Renal cortex interstitium (tissue), 15 donors: Measurements from ENCODE around the gene IQSEC2. TPM values are rescaled to one million over a fixed set of nuclear protein-coding genes. Genes with fewer than 3 reads are reported as not detected.
A peak's percentile ranks its signal among the peaks of the same experiment; 100 is the strongest.

Experiments
- DNase-seq, 11 donors: peaks; one replicate each; pipeline ENCODE4 v3.0.0-alpha.2; 2013; ENCODE audit warnings: low read depth in 9 of 11, low spot score in 4 of 11; ENCODE audit errors: extremely low read depth in 1 of 11
- long read RNA-seq, 16 experiments: transcript quantifications; one replicate each; lab custom pipeline, GENCODE V29; 2026
- polyA plus RNA-seq, 3 donors: library from polyadenylated mRNA; unstranded; fragments of 120-200 nt; gene quantifications; one replicate each; pipeline ENCODE4 v1.2.1, GENCODE V29; 2013; ENCODE audit not compliant: insufficient read length in 3 of 3

Gene IQSEC2
- polyA plus RNA-seq: 10 to 100 TPM; 12.9 to 21.1 (median 15.3) TPM
- long read RNA-seq, donor 1, partial matches to known transcripts: 0 of 3 reads
- long read RNA-seq, donor 1, other reads (novel, unspliced or antisense): 0 of 3 reads
- long read RNA-seq, donor 2, partial matches to known transcripts: 0 of 1 reads
- long read RNA-seq, donor 2, other reads (novel, unspliced or antisense): 0 of 1 reads
- long read RNA-seq, donor 3, transcript IQSEC2-210 (3 exons, 936 nt): major isoform, 5 of 5 reads
- long read RNA-seq, donor 3, partial matches to known transcripts: 0 of 5 reads
- long read RNA-seq, donor 3, other reads (novel, unspliced or antisense): 0 of 5 reads
- long read RNA-seq, donor 4, full-length matches to known transcripts: 3 of 3 reads
- long read RNA-seq, donor 4, partial matches to known transcripts: 0 of 3 reads
- long read RNA-seq, donor 4, other reads (novel, unspliced or antisense): 0 of 3 reads
- long read RNA-seq, donor 5, full-length matches to known transcripts: 9 of 9 reads
- long read RNA-seq, donor 5, partial matches to known transcripts: 0 of 9 reads
- long read RNA-seq, donor 5, other reads (novel, unspliced or antisense): 0 of 9 reads
- long read RNA-seq, donor 6, partial matches to known transcripts: 0 of 2 reads
- long read RNA-seq, donor 6, other reads (novel, unspliced or antisense): 0 of 2 reads
- long read RNA-seq, donor 7, partial matches to known transcripts: 0 of 1 reads
- long read RNA-seq, donor 7, other reads (novel, unspliced or antisense): 0 of 1 reads
- long read RNA-seq, donor 8, transcript IQSEC2-210 (3 exons, 936 nt): major isoform, 6 of 7 reads
- long read RNA-seq, donor 8, partial matches to known transcripts: 0 of 7 reads
- long read RNA-seq, donor 8, other reads (novel, unspliced or antisense): 0 of 7 reads
- long read RNA-seq, donor 9, partial matches to known transcripts: 0 of 5 reads
- long read RNA-seq, donor 9, other reads (novel, unspliced or antisense): 0 of 5 reads
- long read RNA-seq, donor 10, partial matches to known transcripts: 0 of 9 reads
- long read RNA-seq, donor 10, other reads (novel, unspliced or antisense): 0 of 9 reads
- long read RNA-seq, donor 11, partial matches to known transcripts: 0 of 4 reads
- long read RNA-seq, donor 11, other reads (novel, unspliced or antisense): 0 of 4 reads
- long read RNA-seq, donor 12: 0 reads
- long read RNA-seq, donor 13, partial matches to known transcripts: 0 of 4 reads
- long read RNA-seq, donor 13, other reads (novel, unspliced or antisense): 0 of 4 reads
- long read RNA-seq, donor 14, partial matches to known transcripts: 0 of 1 reads
- long read RNA-seq, donor 14, other reads (novel, unspliced or antisense): 0 of 1 reads
- long read RNA-seq, donor 15, full-length matches to known transcripts: 1 of 1 reads
- long read RNA-seq, donor 15, partial matches to known transcripts: 0 of 1 reads
- long read RNA-seq, donor 15, other reads (novel, unspliced or antisense): 0 of 1 reads
- long read RNA-seq, donor 16, transcript IQSEC2-210 (3 exons, 936 nt): major isoform, 5 of 7 reads
- long read RNA-seq, donor 16, partial matches to known transcripts: 0 of 7 reads
- long read RNA-seq, donor 16, other reads (novel, unspliced or antisense): 0 of 7 reads

DNA sequence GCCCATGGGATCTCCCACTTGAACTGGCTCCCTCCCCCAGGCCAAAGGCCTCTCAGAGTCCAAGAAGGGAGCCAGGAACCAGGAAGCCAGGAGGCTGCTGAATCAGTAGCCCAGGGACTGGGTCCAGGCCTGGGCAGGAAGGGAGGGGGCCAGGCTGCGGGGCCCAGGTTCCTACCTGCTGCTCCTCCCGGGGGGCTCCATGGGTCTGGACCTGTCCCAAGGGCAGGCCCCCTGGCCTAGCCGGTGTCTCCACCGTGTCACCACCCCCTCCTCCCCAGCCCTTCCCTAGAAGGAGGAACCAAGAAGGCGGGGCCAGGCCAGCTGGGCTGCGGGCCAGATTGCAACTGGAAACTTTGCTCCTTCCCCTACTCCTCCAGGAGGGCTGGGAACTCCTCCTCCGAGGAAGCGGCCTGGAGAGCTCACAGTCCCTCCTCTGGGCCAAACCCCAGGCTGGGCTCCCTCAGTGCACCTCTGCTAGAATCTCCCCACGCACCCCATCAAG lies at the start of gene IQSEC2:
Gene IQSEC2, minus strand, starts transcription at position 264 of the 502 bp plus-strand sequence.
- peak; percentile 49 to 87 (median 75) for DNase-seq

DNA sequence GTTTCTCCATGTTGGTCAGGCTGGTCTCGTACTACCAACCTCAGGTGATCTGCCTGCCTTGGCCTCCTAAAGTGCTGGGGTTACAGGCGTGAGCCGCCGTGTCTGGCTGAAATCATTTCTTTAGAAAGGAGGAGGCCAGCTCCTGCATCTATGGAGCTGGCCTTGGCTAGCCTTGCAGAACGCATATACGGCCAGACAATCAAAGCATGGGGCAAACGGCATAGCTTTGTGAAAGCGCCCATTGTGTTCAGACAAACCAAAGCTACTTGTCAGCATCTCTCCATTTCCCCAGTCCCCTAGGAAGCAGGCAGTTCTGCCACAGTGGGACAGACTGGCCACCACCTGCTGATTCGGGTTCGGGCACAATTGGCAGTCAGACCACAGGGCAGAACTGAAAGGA lies 48.9 kb upstream of the IQSEC2 start:
- DNase-seq: no peak

DNA sequence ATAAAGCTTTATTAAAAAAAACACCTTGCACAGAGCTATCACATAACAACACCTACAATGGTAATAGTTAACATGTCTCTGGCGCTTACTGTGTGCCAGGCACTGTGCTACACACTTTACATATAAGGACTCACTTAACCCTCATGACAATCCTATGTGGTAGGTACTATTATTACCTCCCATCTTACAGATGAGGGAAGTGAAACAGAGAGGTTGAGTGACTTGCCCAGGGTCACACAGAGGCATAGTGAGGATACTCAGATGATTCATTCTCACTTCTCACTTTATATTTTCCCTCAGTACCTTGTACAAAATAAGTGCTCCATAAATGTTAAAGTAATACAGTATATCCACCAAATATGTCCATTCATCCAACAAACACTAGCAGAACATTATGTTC lies 43.4 kb upstream of the IQSEC2 start:
- DNase-seq: no peak

DNA sequence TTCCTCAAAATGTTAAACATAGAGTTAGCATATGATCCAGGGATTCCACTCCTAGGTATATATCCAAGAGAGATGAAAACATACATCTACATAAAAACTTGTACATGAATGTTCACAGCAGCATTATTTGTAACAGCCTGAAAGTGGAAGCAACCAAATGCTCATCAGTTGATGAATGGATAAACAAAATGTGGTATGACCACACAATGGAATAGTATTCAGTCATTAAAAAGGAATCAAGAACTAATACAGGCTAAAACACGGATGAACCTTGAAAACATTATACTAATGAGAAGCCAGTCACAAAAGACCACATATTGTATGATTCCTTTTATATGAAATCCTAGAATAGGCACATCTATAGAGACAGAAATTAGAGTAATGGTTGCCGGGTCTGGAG lies 42.7 kb upstream of the IQSEC2 start:
- DNase-seq: no peak

DNA sequence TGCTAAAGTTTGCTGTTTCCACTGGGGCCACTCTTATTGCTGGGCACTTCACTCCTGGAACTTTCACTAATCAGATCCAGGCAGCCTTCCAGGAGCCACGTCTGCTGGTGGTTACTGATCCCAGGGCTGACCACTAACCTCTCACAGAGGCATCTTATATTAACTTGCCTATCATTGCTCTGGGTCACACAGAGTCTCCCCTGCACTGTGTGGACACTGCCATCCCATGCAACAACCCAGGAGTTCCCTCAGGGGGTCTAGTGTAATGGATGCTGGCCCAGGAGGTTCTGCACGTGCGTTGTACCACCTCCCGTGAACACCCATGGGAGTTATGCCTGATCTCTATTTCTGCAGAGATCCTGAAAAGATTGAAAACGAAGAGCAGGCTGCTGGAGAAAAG lies 41.8 kb upstream of the IQSEC2 start:
- DNase-seq: no peak

DNA sequence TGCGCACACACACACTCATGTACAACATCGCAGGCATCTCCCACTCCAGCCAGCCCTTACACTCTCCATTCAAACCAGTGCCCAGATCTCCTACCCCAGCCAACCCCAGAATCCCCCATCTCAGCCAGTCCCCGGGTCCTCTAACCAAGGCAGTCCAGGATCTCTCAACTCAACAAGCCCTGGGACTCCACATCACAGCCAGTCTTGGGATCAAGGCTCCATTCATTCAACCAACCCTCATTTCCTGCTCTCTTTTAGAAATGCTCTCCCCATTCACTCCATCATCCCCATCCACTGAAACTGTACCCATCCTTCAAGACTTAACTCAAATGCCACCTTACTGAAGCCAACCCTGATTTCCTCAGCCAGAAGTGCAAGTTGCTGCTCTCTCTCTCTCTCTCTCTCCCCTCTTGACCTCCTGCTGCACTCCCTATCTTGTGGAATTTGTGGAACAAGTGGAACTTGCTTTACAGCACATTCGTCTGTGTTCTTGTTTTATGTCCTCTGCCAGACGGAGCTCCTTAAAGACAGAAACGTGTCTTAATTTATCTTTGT lies 40.6 kb upstream of the IQSEC2 start:
- DNase-seq: no peak

DNA sequence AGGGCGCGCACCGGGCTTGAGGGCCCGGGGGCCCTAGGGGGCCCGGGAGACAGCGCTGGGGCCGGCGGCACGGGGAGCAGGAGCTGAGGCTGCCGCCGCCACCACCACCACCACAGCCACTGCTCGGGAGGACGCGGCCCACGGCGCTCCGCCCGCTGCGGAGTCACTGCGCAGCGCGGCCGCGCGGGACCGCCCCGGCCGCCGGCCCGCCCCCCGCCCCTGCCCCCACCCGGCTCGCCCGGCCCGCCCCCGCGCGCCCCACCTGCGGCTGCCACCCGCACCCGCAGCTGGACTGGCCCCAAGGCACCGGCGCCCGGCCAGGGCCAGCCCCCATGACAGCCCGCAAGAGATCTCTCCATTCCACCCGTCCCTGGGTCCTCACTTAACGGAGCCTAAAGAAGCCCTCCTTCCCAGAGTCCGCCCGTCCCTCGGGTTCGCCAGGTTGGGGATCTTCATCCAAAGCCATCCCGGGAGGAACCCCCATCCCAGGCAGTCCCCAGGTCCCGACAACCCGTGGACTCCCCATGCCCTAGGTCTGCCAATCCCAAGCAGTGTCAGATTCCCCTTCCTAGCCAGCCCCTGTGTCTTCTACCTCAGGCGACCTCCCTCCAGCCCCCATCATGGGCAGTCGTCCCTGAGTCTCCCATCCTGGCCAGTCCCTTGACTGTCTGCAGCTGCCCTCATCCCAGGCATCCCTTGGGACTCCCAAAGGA lies 40.0 kb upstream of the IQSEC2 start:
- no peak for DNase-seq

DNA sequence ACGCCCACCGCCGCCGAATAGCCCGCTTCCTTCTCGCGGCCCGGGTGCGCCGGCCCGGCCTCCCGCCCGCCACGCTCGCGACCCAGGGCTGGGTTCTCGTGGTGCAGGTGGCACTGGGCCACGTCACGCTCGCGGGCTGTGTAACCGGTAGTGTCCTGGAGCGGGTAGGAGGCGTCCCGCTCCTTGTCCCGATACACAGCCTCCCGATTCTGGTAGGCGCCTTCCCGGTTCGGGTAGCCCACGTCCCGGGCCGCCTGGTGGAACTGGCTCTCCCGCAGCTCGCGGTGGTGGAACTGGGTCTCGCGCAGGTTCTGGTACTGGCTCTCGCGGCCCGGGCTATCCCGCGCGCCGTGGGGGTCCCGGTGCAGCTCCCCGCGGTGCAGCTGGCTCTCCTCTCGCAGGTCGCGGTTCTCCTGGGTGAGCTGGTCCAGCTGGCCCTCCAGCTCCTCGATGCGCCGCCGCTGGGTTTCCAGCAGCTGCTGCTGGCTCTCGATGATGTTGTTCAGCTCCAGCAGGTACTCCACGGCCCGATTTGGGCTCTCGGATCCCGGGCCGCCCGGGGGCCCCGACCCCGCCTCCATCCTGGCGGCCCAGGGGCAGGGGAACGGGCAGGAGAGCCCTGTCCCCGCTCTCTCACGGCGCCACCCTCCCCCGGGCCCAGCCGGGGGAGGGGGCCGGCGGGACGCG lies 39.3 kb upstream of the IQSEC2 start:
- DNase-seq: no peak

DNA sequence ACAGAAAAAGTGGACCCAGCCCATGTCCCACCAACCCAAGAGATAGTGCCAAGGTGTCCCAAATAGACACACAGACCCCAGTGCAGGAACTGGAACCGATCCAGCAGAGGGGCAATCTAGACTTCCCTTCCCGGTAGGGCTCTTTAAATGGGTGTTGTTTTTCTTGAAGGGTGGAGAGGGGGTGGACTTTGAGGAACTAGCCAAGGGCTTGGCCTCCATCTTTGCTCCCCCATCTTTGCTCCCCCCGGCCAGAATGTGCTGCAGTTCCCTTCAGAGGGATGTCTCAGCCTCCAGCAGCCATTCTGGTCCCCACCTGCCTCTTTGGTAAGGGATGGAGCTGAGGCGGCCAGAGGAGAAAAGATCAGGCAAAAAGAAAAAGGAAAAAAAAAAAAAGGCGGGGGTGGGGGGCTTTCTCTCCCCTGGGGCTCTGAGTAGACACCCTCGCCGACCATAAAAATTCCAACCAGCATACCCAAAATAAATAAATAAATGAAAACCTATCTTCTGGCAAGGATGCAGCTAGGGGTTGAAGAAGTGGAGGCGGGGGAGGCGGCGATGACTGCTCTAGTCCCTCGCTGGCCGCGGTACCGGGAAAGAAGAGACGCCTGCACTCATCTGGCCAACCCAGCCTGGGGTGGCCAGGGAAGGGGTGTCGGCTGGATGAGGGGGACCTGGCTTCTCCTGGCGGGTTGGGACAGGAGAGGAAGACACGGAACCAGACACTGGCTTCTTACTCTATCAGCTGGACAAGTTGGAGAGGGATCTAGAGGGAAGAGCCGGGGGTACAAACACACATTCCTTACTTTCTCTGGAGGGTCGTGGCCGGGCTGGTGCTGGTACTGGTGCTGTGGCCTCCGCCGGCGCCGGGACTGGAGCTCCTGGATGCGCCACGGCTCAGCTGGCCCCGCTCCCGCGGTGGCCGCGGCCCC lies 38.5 kb upstream of the IQSEC2 start:
- no peak for DNase-seq

DNA sequence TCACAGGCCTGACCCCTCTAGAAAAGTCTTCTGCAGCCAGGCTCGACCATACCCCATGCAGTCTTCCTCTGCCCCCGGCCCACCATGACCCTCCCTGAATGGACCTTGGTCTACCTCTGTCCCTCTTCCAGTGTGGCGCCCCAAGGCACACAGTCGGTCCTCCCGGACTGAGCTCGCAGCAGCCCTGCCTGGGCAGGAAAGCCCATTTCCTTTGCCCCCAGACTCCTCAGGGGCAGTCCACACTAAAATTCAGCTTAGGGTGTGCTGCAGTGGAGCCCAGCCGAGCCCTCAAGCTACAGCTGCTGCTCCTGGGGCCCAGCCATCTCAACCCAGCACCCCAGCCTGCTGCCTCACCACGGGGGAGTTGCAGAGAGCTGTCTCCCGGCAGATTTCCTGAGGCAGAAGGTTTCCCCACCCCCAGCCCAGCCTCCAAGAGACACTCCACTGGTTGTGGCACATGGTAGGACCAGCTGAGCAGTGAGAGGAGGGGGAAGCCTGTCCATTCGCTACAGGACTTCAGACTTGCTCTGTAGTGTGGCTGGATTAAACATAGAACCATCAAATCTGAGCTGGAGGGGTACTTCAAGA lies 37.5 kb upstream of the IQSEC2 start:
- DNase-seq: no peak

DNA sequence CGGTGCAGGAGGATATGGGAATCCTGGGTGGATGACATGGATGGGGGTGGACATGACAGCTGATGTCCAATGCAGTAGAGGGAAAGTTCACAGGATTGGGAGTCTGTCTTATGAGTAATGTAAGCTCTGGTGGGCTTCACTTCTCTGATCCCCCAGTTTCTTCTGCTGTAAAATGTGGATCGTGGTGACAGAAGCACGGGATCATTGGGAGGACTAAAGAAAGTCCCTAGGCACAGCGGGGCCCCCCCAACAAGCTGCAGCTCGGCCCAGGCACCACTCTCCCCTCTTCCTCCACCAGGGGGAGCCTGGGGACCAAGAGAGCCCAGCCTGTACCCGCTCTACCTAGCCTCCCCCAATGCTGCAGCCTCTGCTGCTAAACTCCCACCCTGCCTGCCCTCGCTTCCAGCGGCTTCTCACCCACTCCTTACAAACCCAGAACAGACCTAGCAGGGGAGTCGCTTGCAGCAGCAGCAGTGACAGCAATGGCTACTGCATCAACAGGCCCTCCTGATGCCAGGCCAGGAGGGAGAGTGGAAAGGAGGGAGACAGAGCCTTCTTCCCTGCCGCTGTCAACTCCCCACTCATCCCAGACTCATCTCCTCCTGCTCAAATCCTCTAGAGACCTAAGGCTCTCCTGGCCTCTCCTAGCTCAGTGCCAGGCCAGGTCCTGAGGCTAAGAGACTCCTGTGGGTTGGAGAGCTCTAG lies 36.1 kb upstream of the IQSEC2 start:
- peak in 6 of 11 donors; percentile 34 to 52 (median 38) for DNase-seq

DNA sequence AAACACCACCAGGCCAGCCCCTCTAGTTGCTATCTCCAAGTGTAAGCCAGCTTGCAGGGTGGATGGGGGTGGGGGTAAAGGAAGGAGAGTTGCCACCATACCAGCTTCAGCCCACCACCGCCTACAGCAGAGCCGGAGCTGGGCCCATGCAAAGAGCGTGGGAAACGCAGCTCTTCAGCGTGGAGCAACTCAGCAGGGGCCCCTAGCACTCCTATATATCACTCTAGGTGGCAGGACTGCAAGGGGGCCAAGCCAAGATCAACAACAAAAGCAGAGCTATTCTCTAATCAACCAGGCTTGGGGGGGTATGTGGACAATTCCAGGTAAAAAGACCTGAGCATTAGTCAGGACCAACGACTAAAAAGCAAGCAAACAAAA lies 35.5 kb upstream of the IQSEC2 start:
- no peak for DNase-seq

DNA sequence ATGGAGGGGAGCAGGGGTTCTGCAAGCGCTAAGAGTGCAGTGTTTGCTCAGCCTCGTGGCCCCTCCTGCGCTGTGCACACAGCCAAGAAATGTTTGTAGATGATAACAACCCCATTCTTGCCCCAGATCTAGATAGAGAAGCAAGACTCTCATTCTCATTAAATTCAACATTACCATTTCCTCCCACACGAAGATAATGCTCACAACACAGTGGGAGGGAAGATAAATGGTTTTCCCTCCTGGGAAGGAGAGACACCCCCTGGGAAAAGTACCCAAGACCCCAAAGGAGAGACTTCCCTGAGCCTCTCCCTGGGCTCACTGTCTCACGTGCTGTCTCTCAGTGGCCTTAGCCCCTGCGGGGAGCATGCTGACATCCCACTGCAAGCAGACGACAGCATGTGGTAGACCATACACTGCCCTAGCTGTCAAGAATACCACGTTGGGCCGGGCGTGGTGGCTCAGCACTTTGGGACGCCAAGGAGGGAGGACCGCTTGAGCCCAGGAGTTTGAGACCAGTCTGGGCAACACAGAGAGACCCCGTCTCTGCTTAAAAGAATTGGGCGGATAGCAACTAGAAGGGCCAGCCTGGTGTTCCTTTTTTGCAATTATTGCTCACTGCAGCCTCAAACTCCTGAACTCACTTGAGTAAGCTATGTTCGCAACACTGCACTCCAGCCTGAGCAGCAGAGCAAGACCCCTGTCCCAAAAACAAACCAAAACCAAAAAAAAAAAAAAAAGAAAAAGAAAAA lies 34.9 kb upstream of the IQSEC2 start:
- no peak for DNase-seq

DNA sequence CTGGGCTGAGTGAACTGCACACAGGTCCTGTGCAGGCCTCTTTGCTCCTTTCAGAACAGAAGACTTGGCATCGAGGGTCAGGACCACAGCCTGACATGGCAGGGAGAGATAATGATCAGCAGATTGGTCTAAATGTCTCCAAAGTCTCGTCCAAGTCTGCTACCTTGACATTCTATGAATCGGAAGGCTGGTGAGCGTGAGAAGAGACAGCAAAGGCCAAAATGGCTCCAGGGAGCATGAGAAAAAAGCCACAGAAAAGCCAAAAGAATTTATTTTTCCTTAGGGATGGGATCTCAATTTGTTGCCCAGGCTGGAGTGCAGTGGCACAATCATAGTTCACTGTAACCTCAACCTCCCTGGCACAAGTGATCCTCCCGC lies 32.3 kb upstream of the IQSEC2 start:
- DNase-seq: no peak
